Neuronal stem cell (in vitro differentiated cells): ENCODE measurements around the gene LDHD.
"Not testable (repeated sequence)": the region's sequence is repeated elsewhere in the genome, so short reads cannot be mapped to it uniquely, and the experiment has no call there.

ENCODE experiments used
- DNase-seq: peaks from one replicate; pipeline ENCODE4 v3.0.0-alpha.2; 2013; ENCODE audit warnings: low spot score
- H2AFZ ChIP-seq: one replicate; pipeline ENCODE4 v1.6.1; 2013; ENCODE audit warnings: mild to moderate bottlenecking, low read length, inconsistent platforms
- H2AK5ac ChIP-seq: 2 replicates; pipeline ENCODE4 v1.6.1; 2013; ENCODE audit warnings: low read depth, mild to moderate bottlenecking, inconsistent platforms, low read length, moderate library complexity, mixed read lengths
- H2BK120ac ChIP-seq: 2 replicates; pipeline ENCODE4 v1.6.1; 2013; ENCODE audit warnings: low read depth, mild to moderate bottlenecking, inconsistent platforms, low read length, moderate library complexity, mixed read lengths
- H2BK12ac ChIP-seq: one replicate; pipeline ENCODE4 v1.6.1; 2013; ENCODE audit warnings: low read length, inconsistent platforms
- H2BK15ac ChIP-seq: 2 replicates; pipeline ENCODE4 v1.6.1; 2013; ENCODE audit warnings: mild to moderate bottlenecking, low read length, inconsistent platforms, mixed read lengths
- H2BK5ac ChIP-seq: one replicate; pipeline ENCODE4 v1.6.1; 2013; ENCODE audit warnings: inconsistent platforms, mild to moderate bottlenecking, low read length, moderate library complexity
- H3K14ac ChIP-seq: one replicate; pipeline ENCODE4 v1.6.1; 2013; ENCODE audit warnings: low read length, inconsistent platforms
- H3K18ac ChIP-seq: 2 replicates; pipeline ENCODE4 v1.6.1; 2013; ENCODE audit warnings: low read length, inconsistent platforms
- H3K23ac ChIP-seq: 2 replicates; pipeline ENCODE4 v1.6.1; 2013; ENCODE audit warnings: low read depth, mild to moderate bottlenecking, mixed read lengths, low read length, inconsistent platforms; ENCODE audit not compliant: poor library complexity
- H3K27ac ChIP-seq: replicated peaks from 3 replicates; pipeline ENCODE4 v1.5.1; 2013; ENCODE audit warnings: low read length, inconsistent platforms
- H3K27me3 ChIP-seq, 3 experiments: 2 replicates each; pipeline ENCODE4 v1.6.1; 2013; ENCODE audit warnings: low read length in 3 of 3, mild to moderate bottlenecking in 2 of 3, inconsistent platforms in 1 of 3, low read depth in 1 of 3, mixed read lengths in 1 of 3, moderate library complexity in 1 of 3; ENCODE audit not compliant: control insufficient read depth in 3 of 3, insufficient read depth in 3 of 3
- H3K36me3 ChIP-seq, 2 donors: replicated peaks in 1 of 2; 2 replicates each; pipeline ENCODE4 v1.6.1; 2013; ENCODE audit warnings: low read length in 2 of 2; ENCODE audit not compliant: control insufficient read depth in 2 of 2, insufficient read depth in 2 of 2
- H3K4ac ChIP-seq: 2 replicates; pipeline ENCODE4 v1.6.1; 2013; ENCODE audit warnings: inconsistent platforms, mild to moderate bottlenecking, low read length, moderate library complexity
- H3K4me1 ChIP-seq, 2 donors: 1 replicate in 1 of 2; 2 replicates in 1 of 2; pipeline ENCODE4 v1.6.1; 2013; ENCODE audit warnings: low read length in 2 of 2, low read depth in 1 of 2; ENCODE audit not compliant: control insufficient read depth in 2 of 2, insufficient read depth in 1 of 2
- H3K4me2 ChIP-seq: one replicate; pipeline ENCODE4 v1.6.1; 2013; ENCODE audit warnings: mild to moderate bottlenecking, low read length, inconsistent platforms; ENCODE audit not compliant: insufficient read depth, poor library complexity, severe bottlenecking
- H3K4me3 ChIP-seq, 2 donors: 2 replicates each; pipeline ENCODE4 v1.5.1; 2013; ENCODE audit warnings: low read length in 2 of 2, mild to moderate bottlenecking in 2 of 2, inconsistent platforms in 1 of 2, moderate library complexity in 1 of 2
- H3K79me1 ChIP-seq: one replicate; pipeline ENCODE4 v1.6.1; 2013; ENCODE audit warnings: low read depth, mild to moderate bottlenecking, inconsistent platforms, low read length, moderate library complexity
- H3K9ac ChIP-seq: one replicate; pipeline ENCODE4 v1.6.1; 2013; ENCODE audit warnings: mild to moderate bottlenecking, low read depth, low read length, inconsistent platforms; ENCODE audit not compliant: poor library complexity
- H3K9me3 ChIP-seq, 2 donors: replicated peaks in 1 of 2; 2 replicates each; pipeline versions ENCODE3 to v1.6.1; 2013; ENCODE audit warnings: low read length in 2 of 2, mild to moderate bottlenecking in 2 of 2, inconsistent platforms in 1 of 2, low read depth in 1 of 2, mixed read lengths in 1 of 2, moderate library complexity in 1 of 2; ENCODE audit not compliant: control insufficient read depth in 2 of 2, insufficient read depth in 1 of 2
- H4K8ac ChIP-seq: one replicate; pipeline ENCODE4 v1.6.1; 2013; ENCODE audit warnings: low read depth, mild to moderate bottlenecking, inconsistent platforms, low read length, moderate library complexity
- H4K91ac ChIP-seq: one replicate; pipeline ENCODE4 v1.6.1; 2013; ENCODE audit warnings: low read length, low read depth, mild to moderate bottlenecking, inconsistent platforms; ENCODE audit not compliant: poor library complexity
- whole genome bisulfite sequencing, 2 donors: extraction: QIAGEN DNeasy Blood & Tissue Kit; methylation state at CpG; one replicate each; pipeline ENCODE4 v1.1.7; 2013; ENCODE audit warnings: missing lambda C conversion rate in 2 of 2, mixed read lengths in 1 of 2; ENCODE audit not compliant: insufficient read length in 2 of 2, insufficient replicate concordance in 1 of 2; ENCODE audit errors: extremely low coverage in 2 of 2; 5-methylcytosine and 5-hydroxymethylcytosine counted together

Gene LDHD

DNA sequence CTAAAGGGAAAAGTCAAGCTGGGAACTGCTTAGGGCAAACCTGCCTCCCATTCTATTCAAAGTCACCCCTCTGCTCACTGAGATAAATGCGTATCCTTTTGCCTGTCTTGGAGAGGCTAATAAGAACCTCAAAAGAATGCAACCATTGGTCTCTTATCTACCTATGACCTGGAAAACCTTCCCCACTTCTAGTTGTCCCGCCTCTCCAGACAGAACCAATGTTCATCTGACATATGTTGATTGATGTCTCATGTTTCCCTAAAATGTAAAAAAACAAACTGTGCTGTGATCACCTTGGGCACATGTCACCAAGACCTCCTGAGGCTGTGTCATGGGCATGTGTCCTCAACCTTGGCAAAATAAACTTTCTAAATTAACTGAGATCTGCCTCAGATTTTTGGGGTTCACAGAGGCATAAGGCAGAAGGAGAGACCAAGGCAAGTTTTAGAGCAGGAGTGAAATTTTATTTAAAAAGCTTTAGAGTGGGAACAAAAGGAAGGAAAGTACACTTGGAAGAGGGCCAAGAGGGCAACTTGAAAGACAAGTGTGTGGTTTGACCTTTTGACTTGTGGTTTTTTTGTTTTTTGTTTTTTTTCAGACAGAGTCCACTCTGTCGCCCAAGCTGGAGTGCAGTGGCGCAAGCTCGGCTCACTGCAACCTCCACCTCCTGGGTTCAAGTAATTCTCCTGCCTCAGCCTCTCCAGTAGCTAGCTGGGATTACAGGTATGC, 13.0 kb upstream of the LDHD start:
- not testable (repeated sequence) for H3K18ac ChIP-seq, H3K4me3 ChIP-seq, H3K27ac ChIP-seq, DNase-seq, H3K9ac ChIP-seq, H3K4me2 ChIP-seq, H2BK5ac ChIP-seq, H3K79me1 ChIP-seq, H2AK5ac ChIP-seq, H3K4ac ChIP-seq, H3K23ac ChIP-seq, H2BK15ac ChIP-seq, H3K14ac ChIP-seq, H4K8ac ChIP-seq, H2BK12ac ChIP-seq, H3K4me1 ChIP-seq, H2BK120ac ChIP-seq, H4K91ac ChIP-seq, H2AFZ ChIP-seq, H3K36me3 ChIP-seq
- no CpG with 5 or more reads among the region's 5 CpGs for WGBS, 2 donors
- peaks cover 0 to 13% (median 0%) of the 10 kb centered on the region in 3 experiments for H3K27me3 ChIP-seq
- peaks cover 0 to 21% of the 10 kb centered on the region in 2 donors for H3K9me3 ChIP-seq

DNA sequence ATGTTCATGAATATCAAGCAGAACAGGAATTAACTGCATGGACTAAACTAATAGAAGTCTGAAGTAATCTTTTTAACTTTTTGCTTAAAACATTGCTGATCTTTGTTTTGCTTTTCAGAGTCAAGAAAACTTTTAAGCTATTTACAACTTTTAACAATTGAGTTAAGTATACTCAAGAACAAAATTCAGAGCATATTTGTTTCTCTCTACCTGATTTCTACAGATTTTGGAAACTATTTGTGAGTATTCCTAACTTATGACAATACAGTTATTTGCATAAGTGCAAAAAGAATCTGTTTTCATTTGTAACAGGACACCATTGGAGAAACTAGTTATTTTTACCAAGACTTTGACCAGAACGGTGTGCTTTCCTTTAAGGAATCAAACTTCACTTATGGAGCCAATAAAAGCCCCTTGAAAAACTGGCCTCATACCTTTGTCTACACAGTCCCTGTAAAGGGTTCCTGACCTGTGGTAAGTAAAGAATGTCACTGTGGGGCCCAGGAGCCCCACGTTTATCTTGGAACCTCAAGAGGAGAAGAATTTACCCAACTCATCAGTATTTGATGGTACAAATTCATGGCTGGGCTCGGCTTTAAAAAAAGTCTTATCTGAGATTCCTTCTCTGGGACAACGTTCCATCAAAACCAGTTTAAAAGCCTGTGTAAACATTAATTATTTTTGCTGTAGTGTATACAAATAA, 11.3 kb upstream of the LDHD start:
- H2BK15ac ChIP-seq, result no peak overlapping the region
- H3K9me3 ChIP-seq, result peaks cover 0 to 21% of the 10 kb centered on the region in 2 donors
- DNase-seq, result no peak
- H3K4me1 ChIP-seq, result no peaks in the 10 kb centered on the region
- H3K14ac ChIP-seq, result no peak overlapping the region
- H3K4me3 ChIP-seq, result no peak overlapping the region
- H3K79me1 ChIP-seq, result no peaks in the 10 kb centered on the region
- H4K91ac ChIP-seq, result no peak overlapping the region
- no peak overlapping the region for H2BK12ac ChIP-seq
- no peak overlapping the region for H3K23ac ChIP-seq
- H2BK5ac ChIP-seq, result no peak overlapping the region
- no peak overlapping the region for H2AK5ac ChIP-seq
- H2AFZ ChIP-seq, result no peak overlapping the region
- no peak overlapping the region for H3K27ac ChIP-seq
- H2BK120ac ChIP-seq, result no peak overlapping the region
- H3K36me3 ChIP-seq, result no peaks in the 10 kb centered on the region
- H4K8ac ChIP-seq, result no peak overlapping the region
- H3K4ac ChIP-seq, result no peak overlapping the region
- H3K27me3 ChIP-seq, result peaks cover 0 to 13% (median 0%) of the 10 kb centered on the region in 3 experiments
- no peak overlapping the region for H3K4me2 ChIP-seq
- H3K18ac ChIP-seq, result no peak overlapping the region
- no peak overlapping the region for H3K9ac ChIP-seq
- no CpG with 5 or more reads among the region's 4 CpGs for WGBS, 2 donors

DNA sequence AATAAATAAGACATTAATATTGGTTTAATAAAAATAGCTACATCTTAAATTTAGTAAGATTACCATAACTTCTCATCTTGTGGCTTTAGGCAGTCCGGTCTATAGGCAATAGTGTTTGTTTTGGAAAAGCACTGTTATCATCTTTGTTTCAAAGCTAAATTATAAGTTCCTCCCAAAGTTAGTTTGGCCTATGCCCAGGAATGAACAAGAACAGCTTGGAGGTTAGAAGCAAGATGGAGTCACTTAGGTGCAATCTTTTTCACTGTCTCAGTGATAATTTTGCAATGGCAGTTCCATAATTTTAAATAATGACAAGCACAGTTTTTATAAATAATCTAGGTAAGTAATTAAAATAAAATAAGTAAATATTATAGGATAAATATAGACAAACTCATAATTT, 6.0 kb upstream of the LDHD start:
- H3K79me1 ChIP-seq, result no peaks in the 10 kb centered on the region
- H2BK120ac ChIP-seq, result no peak overlapping the region
- H3K27me3 ChIP-seq, result no peaks in the 10 kb centered on the region
- H3K4ac ChIP-seq, result no peak overlapping the region
- H3K23ac ChIP-seq, result no peak overlapping the region
- no peak overlapping the region for H3K14ac ChIP-seq
- H2AK5ac ChIP-seq, result no peak overlapping the region
- no peak for DNase-seq
- WGBS, 2 donors, result no CpG with 5 or more reads among the region's 1 CpG
- no peak overlapping the region for H3K4me2 ChIP-seq
- H2BK5ac ChIP-seq, result no peak overlapping the region
- H2AFZ ChIP-seq, result no peak overlapping the region
- H3K4me3 ChIP-seq, result no peak overlapping the region
- H3K4me1 ChIP-seq, result no peaks in the 10 kb centered on the region
- H3K36me3 ChIP-seq, result no peaks in the 10 kb centered on the region
- H3K9ac ChIP-seq, result no peak overlapping the region
- no peak overlapping the region for H4K8ac ChIP-seq
- H4K91ac ChIP-seq, result no peak overlapping the region
- H3K18ac ChIP-seq, result no peak overlapping the region
- no peak overlapping the region for H2BK15ac ChIP-seq
- H3K27ac ChIP-seq, result no peak overlapping the region
- H2BK12ac ChIP-seq, result no peak overlapping the region
- H3K9me3 ChIP-seq, result peaks cover 3 to 19% of the 10 kb centered on the region in 2 donors

DNA sequence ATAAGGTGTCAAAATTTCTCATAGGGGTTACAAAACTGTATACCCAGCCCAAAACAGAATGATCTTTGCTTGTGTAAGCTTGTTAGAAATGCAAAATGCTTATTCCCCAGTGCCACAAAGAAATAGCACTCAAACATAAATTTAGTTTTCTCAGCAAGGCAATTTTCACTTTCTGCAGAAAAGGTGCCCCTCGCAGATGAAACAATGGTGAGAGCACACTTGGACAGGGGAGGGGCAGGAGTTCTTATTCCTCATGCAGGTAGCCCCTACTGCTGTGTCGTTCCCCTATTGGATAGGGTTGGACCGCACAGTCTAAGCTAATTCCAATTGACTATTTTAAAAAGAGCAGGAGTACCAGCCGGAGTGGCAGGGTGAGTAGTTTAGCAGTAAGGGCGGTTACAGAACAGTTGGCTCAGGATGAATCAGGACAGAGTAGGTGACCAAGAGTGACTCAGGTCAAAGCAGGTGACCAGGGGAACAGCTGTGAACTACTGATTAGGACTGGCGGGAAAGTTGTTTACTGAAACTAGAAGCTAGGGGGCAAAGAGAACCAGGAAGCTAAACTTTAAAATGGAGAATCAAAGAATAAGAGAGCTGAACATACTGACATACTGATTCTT, 5.5 kb upstream of the LDHD start:
- Histone ChIP-seq H2AFZ (no peak overlapping the region), H3K18ac (no peak overlapping the region), H3K9me3 (peaks cover 3 to 15% of the 10 kb centered on the region in 2 donors), H2BK5ac (no peak overlapping the region), H2BK120ac (no peak overlapping the region), H3K4me2 (no peak overlapping the region), H2BK15ac (no peak overlapping the region), H3K27me3 (no peaks in the 10 kb centered on the region), H3K4me1 (no peaks in the 10 kb centered on the region), H4K91ac (no peak overlapping the region), H3K14ac (no peak overlapping the region), H3K4me3 (no peak overlapping the region), H3K27ac (no peak overlapping the region), H4K8ac (no peak overlapping the region), H2BK12ac (no peak overlapping the region), H3K4ac (no peak overlapping the region), H2AK5ac (no peak overlapping the region), H3K36me3 (no peaks in the 10 kb centered on the region), H3K79me1 (no peaks in the 10 kb centered on the region), H3K23ac (no peak overlapping the region), H3K9ac (no peak overlapping the region)
- no peak for DNase-seq
- no CpG with 5 or more reads among the region's 6 CpGs for WGBS, 2 donors
